Nucleus accumbens (tissue), 56 donors: ENCODE results near the gene C4orf36.

ENCODE experiments used
- DNase-seq, 56 donors: peaks; one replicate each; lab custom pipeline; 2025; lab: John Stamatoyannopoulos, UW

C4orf36 gene

GRCh38 chr4:86870442-86871069, 21.7 kb downstream of the C4orf36 start:
- no peak for DNase-seq

- DNase-seq, result no peak
Measured at GRCh38 chr4:86857341-86858052, 34.7 kb downstream of the C4orf36 start.

- no peak for DNase-seq
Measured at GRCh38 chr4:86856896-86857295, 35.3 kb downstream of the C4orf36 start.

GRCh38 chr4:86855572-86855971, 36.6 kb downstream of the C4orf36 start:
- DNase-seq, result no peak

- DNase-seq, result no peak
Measured at GRCh38 chr4:86853209-86853608, 39.0 kb downstream of the C4orf36 start.

GRCh38 chr4:86848732-86849619, 43.2 kb downstream of the C4orf36 start, which contains the start of gene SLC10A6:
Gene SLC10A6, minus strand, starts transcription at chr4:86849384. Its CDS starts 269 bp downstream, at chr4:86849115.
- DNase-seq, result peak in 7 of 56 donors; percentile 1 to 45 (median 2)

- DNase-seq, result no peak
Measured at GRCh38 chr4:86848136-86848535, 44.1 kb downstream of the C4orf36 start.

- no peak for DNase-seq
Measured at GRCh38 chr4:86847571-86847970, 44.7 kb downstream of the C4orf36 start.

GRCh38 chr4:86846921-86847320, 45.3 kb downstream of the C4orf36 start:
- DNase-seq, result no peak

- DNase-seq, result no peak
Measured at GRCh38 chr4:86845593-86845992, 46.6 kb downstream of the C4orf36 start.

- no peak for DNase-seq
Measured at GRCh38 chr4:86841309-86841708, 50.9 kb downstream of the C4orf36 start.

GRCh38 chr4:86840858-86841257, 51.4 kb downstream of the C4orf36 start:
- DNase-seq, result no peak

GRCh38 chr4:86837691-86838503, 54.3 kb downstream of the C4orf36 start:
- no peak for DNase-seq

GRCh38 chr4:86835677-86836076, 56.5 kb downstream of the C4orf36 start:
- DNase-seq, result no peak

GRCh38 chr4:86834901-86835300, 57.3 kb downstream of the C4orf36 start:
- no peak for DNase-seq

- no peak for DNase-seq
Measured at GRCh38 chr4:86833615-86834014, 58.6 kb downstream of the C4orf36 start.

GRCh38 chr4:86831262-86832130, 60.7 kb downstream of the C4orf36 start:
- DNase-seq, result no peak
